Activated CD4-positive, alpha-beta T cell treated with anti-CD3 and anti-CD28 coated beads, Interleukin-2, Interleukin-4, amounts not matched to agents 100 ng/mL and 50 ng/mL, durations not matched to agents 16 hours and 8 hours (primary cell): Measurements from ENCODE around the gene NUDT14.

Experiments
- DNase-seq: peaks from one replicate; pipeline ENCODE4 v3.0.0-alpha.2; 2020; ENCODE audit warnings: low spot score

NUDT14 gene

DNA sequence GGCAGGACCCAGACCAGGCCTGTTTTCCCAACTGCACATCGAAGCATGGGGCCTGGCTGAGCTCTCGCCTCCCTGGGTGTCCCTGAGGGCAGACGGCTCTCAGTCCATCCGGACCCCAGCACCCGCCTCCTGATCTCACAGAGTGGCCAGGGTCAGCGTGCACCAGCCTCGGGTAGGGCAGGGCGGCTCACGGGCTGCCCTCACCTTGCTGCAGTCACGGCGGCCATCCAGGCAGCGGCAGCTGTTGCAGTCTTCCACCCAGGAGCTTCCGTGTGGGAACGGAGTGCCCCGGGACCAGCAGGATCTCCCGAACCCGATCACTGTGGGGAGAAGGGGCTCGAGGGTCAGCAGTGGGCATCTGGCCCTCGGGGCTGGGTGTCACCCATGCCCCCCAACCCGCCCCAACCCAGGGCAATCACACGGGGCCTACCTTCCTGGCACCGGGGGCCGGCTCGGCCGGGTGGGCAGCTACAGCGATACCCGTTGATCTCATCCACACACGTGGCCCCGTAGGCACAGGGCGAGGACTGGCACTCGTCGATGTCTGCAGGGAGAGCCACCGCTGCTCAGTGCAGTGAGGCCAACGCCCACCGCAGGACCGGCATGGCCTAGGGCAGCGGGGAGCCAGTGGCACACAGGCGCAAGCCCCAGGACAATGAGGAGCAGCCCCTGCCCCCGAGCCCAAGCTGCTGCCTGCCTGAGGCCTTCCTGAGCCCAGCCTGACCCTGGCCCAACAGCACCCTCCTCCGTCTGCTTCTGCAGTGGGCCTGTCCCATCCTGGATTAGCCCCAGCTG lies 34.7 kb downstream of the NUDT14 start:
- no peak for DNase-seq

DNA sequence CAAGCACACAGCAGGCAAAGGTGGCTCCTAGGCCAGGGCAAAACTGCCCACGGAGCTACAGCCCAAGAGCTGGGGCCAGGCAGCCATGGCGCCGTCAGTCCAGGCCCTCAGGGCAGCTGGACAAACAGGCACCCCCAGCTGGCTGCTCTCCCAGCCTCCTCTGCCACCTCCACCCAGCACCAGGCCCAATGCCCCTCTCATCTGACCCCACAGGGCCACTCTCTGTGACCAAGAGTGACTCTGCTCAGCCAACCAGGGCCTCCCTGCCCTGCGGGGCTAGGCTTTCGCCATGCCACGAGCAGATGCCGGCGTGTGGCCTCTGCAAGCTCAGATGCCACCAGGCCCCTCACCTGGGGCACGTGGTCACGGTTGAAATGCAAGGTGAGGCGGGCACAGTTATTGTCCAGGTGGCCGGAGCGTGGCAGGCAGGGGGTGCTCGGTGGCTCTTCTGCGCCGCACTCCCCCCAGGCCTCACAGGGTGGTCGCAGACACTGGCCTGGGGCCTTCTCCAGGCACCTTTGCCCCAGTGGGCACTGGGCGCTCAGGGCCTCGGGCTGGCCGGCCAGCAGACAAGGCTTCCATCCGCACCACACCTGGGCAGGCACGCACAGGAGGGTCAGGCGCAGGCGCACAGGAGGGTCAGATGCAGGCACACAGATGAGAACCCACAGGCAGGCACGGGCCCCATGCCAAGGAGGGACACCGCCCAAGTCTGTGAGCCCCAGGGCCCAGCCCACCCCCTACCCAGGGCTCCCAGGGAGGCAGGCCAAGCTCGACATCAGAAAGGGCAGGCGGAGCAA lies 35.5 kb downstream of the NUDT14 start:
- no peak for DNase-seq

- DNase-seq: no peak
These were observed 36.3 kb downstream of the NUDT14 start for GRCh38 chr14:105144666-105145380.

GRCh38 chr14:105144026-105144665 lies 37.0 kb downstream of the NUDT14 start:
- no peak for DNase-seq

- DNase-seq: no peak
These were observed 37.6 kb downstream of the NUDT14 start for GRCh38 chr14:105143451-105144025.

- DNase-seq: no peak
These were observed 38.3 kb downstream of the NUDT14 start for GRCh38 chr14:105142651-105143450.

DNA sequence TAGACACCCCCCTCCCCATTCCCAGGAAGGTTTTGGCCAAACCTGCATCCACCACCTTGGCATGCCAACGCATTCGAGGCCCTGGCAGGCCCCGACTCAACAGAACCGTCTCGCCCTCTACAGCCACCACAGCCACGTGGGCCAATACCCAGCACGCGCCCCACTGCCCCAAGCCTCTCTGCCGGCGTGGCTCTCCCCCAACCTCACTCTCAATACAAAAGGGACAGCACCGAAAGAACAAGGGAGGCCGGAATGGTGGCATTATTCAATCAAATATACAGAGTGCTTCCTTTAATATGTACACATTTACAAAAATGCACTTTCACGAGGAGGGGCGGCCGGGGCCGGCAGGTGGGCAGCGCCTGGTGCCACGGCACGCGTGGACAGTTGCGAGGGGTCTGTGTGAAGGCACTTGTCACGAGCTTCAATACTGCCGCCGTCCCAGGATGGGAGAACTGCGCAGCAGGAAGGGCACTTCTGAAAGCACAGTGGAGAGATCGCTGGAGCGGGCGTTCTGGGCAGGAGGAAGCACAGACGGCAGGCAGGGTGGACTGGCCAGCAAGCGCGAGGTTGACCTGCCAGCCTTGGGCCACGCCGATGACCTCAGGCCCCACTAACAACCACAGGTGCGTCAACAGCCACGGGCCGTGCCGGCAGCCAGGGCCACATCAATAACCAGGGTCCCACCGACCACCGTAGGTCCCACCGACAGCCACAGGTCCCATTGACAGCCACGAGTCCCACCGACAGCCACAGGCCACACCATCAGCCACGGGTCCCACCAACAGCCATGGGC lies 39.4 kb downstream of the NUDT14 start:
- no peak for DNase-seq

- no peak for DNase-seq
These were observed 40.1 kb downstream of the NUDT14 start for GRCh38 chr14:105141026-105141425.

DNA sequence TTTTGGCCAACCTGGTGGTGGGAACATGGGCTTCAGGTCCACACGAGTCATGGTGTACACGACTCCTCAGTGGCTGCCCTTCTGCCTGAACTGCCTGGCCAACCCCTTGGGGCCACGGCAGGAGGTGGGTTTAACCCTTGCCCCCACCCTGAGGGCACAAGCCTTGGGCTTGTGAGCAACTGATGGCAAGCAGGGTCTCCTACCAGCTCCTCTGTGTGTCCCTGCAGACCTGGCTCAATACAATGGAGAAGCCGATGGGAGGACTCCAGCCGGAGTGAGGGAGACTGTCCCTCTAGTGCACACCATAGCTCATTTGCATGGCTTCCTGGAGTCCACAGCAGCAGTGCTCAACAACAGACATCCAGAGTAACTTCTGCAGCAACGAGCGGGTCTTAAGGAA lies 40.5 kb downstream of the NUDT14 start:
- DNase-seq: no peak

- DNase-seq: no peak
These were observed 41.3 kb downstream of the NUDT14 start for GRCh38 chr14:105139831-105140239.

- no peak for DNase-seq
These were observed 41.8 kb downstream of the NUDT14 start for GRCh38 chr14:105139212-105139825.

DNA sequence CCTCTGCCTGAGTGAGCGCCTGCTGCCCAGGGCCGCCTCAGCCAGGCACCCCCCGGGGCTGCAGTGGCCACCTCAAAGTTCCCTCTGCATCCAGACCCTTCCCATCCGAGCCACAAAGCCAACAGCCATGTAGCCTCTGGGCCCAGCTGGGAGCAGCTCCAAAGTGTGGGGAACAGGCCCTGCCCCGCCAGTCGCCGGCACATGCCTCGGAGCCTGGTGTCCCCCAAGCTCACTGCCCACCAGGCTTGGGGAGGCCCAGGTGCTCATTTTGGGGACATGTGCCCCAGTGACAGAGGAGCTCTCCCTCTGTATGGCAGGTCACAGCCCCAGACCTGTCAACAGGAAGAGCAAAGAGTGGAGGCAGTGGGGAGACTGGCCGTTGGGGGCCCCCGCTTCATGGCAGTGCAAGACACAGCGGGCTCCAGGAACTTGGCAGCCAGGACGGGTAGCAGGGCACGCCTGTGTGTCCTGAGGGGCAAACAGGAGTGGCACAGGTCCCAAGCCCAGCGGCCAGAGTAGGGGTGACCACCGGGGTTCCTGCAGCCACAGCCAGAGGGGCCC lies 42.5 kb downstream of the NUDT14 start:
- DNase-seq: no peak

DNA sequence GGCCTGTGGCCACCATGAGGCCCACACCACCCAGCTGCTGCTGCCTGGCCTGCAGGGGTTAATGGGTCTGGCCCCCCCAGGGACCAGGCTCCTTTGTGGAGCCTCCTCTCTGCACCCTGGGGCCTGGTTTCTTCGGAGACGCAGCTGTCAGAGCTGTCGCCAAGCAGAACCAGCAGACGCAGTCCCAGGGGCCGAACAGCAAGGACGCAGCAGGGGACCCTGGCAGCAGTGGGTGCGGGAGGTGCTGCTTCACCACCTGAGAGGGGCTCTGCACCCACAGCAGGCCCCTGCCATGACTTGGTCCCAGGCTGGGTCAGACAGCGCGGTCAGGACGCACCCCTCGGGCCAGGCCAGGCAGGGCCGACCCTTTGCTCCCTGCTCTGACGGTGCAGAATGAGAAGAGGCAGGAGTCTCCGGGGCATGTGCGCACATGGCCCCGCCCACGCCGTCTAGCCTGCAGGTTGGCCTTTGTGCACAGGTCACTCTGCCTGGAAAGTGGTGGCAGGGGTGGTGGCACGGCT lies 43.0 kb downstream of the NUDT14 start:
- DNase-seq: no peak

DNA sequence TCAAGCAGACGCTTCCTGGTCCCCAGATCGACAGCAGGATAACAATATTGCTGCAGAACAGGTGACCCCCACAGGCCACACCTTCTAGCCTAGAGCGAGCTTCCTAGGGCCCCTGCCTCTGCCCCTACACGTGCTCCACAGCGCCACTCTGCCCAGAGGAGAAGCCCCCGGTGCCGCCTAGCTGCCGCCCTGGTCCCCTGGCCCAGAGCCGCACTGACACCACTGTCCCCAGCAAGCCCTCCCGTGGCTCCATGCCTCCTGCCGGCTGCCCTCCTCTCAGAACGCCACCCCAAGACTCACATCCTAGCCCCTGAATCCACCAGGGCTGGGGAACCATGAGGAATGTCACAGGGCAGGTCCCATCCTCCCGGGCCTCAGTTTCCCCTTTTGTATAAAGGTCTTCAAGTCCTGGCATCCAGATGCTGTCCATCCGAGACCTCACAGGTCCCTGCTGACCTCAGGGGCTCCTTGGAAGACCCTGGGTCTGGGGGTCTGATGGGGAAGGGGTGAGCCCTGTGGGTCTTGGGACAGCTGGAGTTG lies 43.6 kb downstream of the NUDT14 start:
- DNase-seq: no peak

- DNase-seq: no peak
These were observed 44.5 kb downstream of the NUDT14 start for GRCh38 chr14:105136401-105137322.

GRCh38 chr14:105135700-105136395 lies 45.3 kb downstream of the NUDT14 start:
- no peak for DNase-seq
